GM21367 (cell line): ENCODE results near the gene GXYLT1.
"Not testable (repeated sequence)": the region's sequence is repeated elsewhere in the genome, so short reads cannot be mapped to it uniquely, and the experiment has no call there.

Source experiments
- ATAC-seq: cut with Tn5 transposase; IDR thresholded peaks from one replicate; pipeline ENCODE4 v1.9.1; 2021; ENCODE audit not compliant: unreplicated experiment

Gene GXYLT1

GRCh38 chr12:42144408-42145196, at the start of gene GXYLT1:
Gene GXYLT1 (minus strand): TSS chr12:42144874. CDS start chr12:42144646, 228 bp downstream.
- ATAC-seq: peak; percentile 89

GRCh38 chr12:42192686-42193085, 48.0 kb upstream of the GXYLT1 start:
- no peak for ATAC-seq

GRCh38 chr12:42192258-42192657, 47.6 kb upstream of the GXYLT1 start:
- ATAC-seq: no peak

- ATAC-seq: no peak
Measured at GRCh38 chr12:42190376-42190775, 45.7 kb upstream of the GXYLT1 start.

GRCh38 chr12:42188275-42188674, 43.6 kb upstream of the GXYLT1 start:
- not testable (repeated sequence) for ATAC-seq

GRCh38 chr12:42187799-42188198, 43.1 kb upstream of the GXYLT1 start:
- no peak for ATAC-seq

GRCh38 chr12:42186793-42187192, 42.1 kb upstream of the GXYLT1 start:
- peak; percentile 75 for ATAC-seq

GRCh38 chr12:42182394-42182793, 37.7 kb upstream of the GXYLT1 start:
- no peak for ATAC-seq

GRCh38 chr12:42180990-42181596, 36.4 kb upstream of the GXYLT1 start:
- ATAC-seq: no peak

- ATAC-seq: no peak
Measured at GRCh38 chr12:42178101-42178500, 33.4 kb upstream of the GXYLT1 start.

- ATAC-seq: no peak
Measured at GRCh38 chr12:42174978-42175377, 30.3 kb upstream of the GXYLT1 start.

- ATAC-seq: no peak
Measured at GRCh38 chr12:42173961-42174521, 29.4 kb upstream of the GXYLT1 start.

- no peak for ATAC-seq
Measured at GRCh38 chr12:42172441-42173210, 28.0 kb upstream of the GXYLT1 start.

- no peak for ATAC-seq
Measured at GRCh38 chr12:42167711-42168110, 23.0 kb upstream of the GXYLT1 start.

GRCh38 chr12:42166501-42166900, 21.8 kb upstream of the GXYLT1 start:
- ATAC-seq: no peak

- ATAC-seq: no peak
Measured at GRCh38 chr12:42163913-42164312, 19.2 kb upstream of the GXYLT1 start.

GRCh38 chr12:42162965-42163364, 18.3 kb upstream of the GXYLT1 start:
- no peak for ATAC-seq

GRCh38 chr12:42162193-42162592, 17.5 kb upstream of the GXYLT1 start:
- no peak for ATAC-seq

- no peak for ATAC-seq
Measured at GRCh38 chr12:42161529-42161928, 16.9 kb upstream of the GXYLT1 start.

- ATAC-seq: no peak
Measured at GRCh38 chr12:42156232-42156631, 11.6 kb upstream of the GXYLT1 start.

GRCh38 chr12:42145552-42146215, 1.0 kb upstream of the GXYLT1 start:
- no peak for ATAC-seq
